A673 (cell line): ENCODE measurements around the gene SLC51A.

ENCODE experiments used
- EZH2 ChIP-seq: fragments of 200-600 bp; sonication (generic); IDR thresholded peaks from 2 replicates; pipeline ENCODE4 v1.6.1; 2017; ENCODE audit warnings: borderline replicate concordance, low read depth, mild to moderate bottlenecking, mixed read lengths, antibody characterized with exemption, low read length; ENCODE audit not compliant: poor library complexity, severe bottlenecking
- TF ChIP-seq, protein P1 (sequence below): fragments of 300-800, 200-600 bp; sonication (generic); conservative IDR thresholded peaks from 2 replicates; pipeline ENCODE4 v1.5.1; 2017; ENCODE audit warnings: low read depth, mild to moderate bottlenecking, antibody characterized with exemption, low read length, moderate library complexity, mixed read lengths

DNA sequence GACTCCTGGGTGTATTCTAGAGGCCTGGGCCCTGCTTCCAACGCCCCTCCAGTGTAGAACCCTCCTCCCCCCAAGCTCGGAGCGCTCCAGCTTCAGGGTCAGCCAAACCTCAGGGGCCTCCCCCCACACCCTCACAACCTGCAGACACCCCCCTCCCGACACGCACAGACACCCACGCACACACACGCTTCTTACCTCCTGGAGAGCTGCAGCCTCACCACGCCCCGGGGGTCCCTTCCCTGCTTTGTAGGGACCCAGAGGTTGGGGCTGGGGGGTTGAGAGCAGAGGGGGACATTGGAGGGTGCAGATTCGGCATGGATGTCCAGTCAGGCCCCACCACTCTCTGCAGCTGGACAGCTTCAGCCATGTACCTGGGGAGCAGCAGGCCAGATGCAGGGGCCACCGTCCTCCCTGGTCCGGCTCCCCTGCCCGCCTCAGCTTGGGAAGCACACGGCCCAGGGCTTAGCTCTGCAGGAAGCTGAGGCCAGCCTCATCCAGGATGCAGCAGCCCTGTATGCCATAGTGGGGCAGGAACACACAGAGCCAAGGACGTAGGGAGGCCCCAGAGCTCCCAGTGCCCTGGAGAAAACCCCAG, 18.2 kb upstream of the SLC51A start:
- TF ChIP-seq, protein P1, sequence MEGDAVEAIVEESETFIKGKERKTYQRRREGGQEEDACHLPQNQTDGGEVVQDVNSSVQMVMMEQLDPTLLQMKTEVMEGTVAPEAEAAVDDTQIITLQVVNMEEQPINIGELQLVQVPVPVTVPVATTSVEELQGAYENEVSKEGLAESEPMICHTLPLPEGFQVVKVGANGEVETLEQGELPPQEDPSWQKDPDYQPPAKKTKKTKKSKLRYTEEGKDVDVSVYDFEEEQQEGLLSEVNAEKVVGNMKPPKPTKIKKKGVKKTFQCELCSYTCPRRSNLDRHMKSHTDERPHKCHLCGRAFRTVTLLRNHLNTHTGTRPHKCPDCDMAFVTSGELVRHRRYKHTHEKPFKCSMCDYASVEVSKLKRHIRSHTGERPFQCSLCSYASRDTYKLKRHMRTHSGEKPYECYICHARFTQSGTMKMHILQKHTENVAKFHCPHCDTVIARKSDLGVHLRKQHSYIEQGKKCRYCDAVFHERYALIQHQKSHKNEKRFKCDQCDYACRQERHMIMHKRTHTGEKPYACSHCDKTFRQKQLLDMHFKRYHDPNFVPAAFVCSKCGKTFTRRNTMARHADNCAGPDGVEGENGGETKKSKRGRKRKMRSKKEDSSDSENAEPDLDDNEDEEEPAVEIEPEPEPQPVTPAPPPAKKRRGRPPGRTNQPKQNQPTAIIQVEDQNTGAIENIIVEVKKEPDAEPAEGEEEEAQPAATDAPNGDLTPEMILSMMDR = no peak
- TF ChIP-seq EZH2 = no peak
